GM23338 (cell line): ENCODE measurements around the gene C5orf34. TPM values are rescaled to one million over a fixed set of nuclear protein-coding genes. Genes with fewer than 3 reads are reported as not detected.

Source experiments
- ATAC-seq: fragments of 200-7000 bp; cut with Tn5 transposase; 3 replicates; pipeline ENCODE4 v1.9.1; 2020
- DNase-seq: peaks from one replicate; pipeline ENCODE4 v3.0.0-alpha.2; 2015; ENCODE audit warnings: low spot score
- H2AFZ ChIP-seq: fragments of 200-600 bp; sonication (generic); 2 replicates; pipeline ENCODE4 v1.8.0; 2016; ENCODE audit warnings: antibody characterized with exemption, mild to moderate bottlenecking, moderate library complexity
- H3F3A ChIP-seq: fragments of 200-600 bp; sonication (generic); replicated peaks from 2 replicates; pipeline ENCODE4 v1.8.0; 2017; ENCODE audit warnings: antibody characterized with exemption, mixed run types, low read depth
- H3K27ac ChIP-seq: fragments of 200-600 bp; sonication (generic); 2 replicates; pipeline ENCODE4 v1.6.1; 2016; ENCODE audit warnings: low read depth
- H3K27me3 ChIP-seq: fragments of 200-600 bp; sonication (generic); 2 replicates; pipeline ENCODE4 v1.8.0; 2016; ENCODE audit warnings: mild to moderate bottlenecking, mixed run types, moderate library complexity; ENCODE audit not compliant: insufficient read depth
- H3K36me3 ChIP-seq: fragments of 200-600 bp; sonication (generic); 2 replicates; pipeline ENCODE4 v1.8.0; 2016; ENCODE audit warnings: mild to moderate bottlenecking; ENCODE audit not compliant: insufficient read depth
- H3K4me1 ChIP-seq: fragments of 200-600 bp; sonication (generic); 2 replicates; pipeline ENCODE4 v1.8.0; 2016; ENCODE audit warnings: mild to moderate bottlenecking, moderate library complexity; ENCODE audit not compliant: insufficient read depth
- H3K4me2 ChIP-seq: fragments of 200-600 bp; sonication (generic); 2 replicates; pipeline ENCODE4 v1.7.1; 2017; ENCODE audit warnings: mixed run types
- H3K4me3 ChIP-seq: fragments of 200-600 bp; sonication (generic); 2 replicates; pipeline ENCODE4 v1.6.1; 2016; ENCODE audit warnings: mixed run types
- H3K79me2 ChIP-seq: fragments of 200-600 bp; sonication (generic); replicated peaks from 2 replicates; pipeline ENCODE4 v1.8.0; 2017; ENCODE audit warnings: mild to moderate bottlenecking; ENCODE audit not compliant: insufficient read depth
- H3K9me2 ChIP-seq: fragments of 200-600 bp; sonication (generic); 2 replicates; pipeline ENCODE4 v1.8.0; 2017; ENCODE audit not compliant: insufficient read depth
- H4K20me1 ChIP-seq: fragments of 200-600 bp; sonication (generic); replicated peaks from 2 replicates; pipeline ENCODE4 v1.8.0; 2017; ENCODE audit warnings: mild to moderate bottlenecking; ENCODE audit not compliant: insufficient read depth
- H3K27ac Mint-ChIP-seq: 2 replicates; pipeline ENCODE4 v1.8.0; 2020; ENCODE audit warnings: inconsistent platforms, mild to moderate bottlenecking, moderate library complexity, mixed read lengths
- H3K27me3 Mint-ChIP-seq: 3 replicates; pipeline ENCODE4 v1.8.0; 2022; ENCODE audit warnings: low read depth, mild to moderate bottlenecking, moderate library complexity, mixed read lengths, inconsistent platforms; ENCODE audit not compliant: insufficient read depth, poor library complexity
- H3K36me3 Mint-ChIP-seq: 3 replicates; pipeline ENCODE4 v1.8.0; 2021; ENCODE audit warnings: low read depth, mild to moderate bottlenecking, inconsistent platforms, moderate library complexity, mixed read lengths
- H3K4me1 Mint-ChIP-seq: 3 replicates; pipeline ENCODE4 v1.8.0; 2020; ENCODE audit warnings: mild to moderate bottlenecking, inconsistent platforms, mixed read lengths
- H3K4me3 Mint-ChIP-seq: 3 replicates; pipeline ENCODE4 v1.8.0; 2021; ENCODE audit warnings: moderate library complexity, mild to moderate bottlenecking, inconsistent platforms, mixed read lengths
- H3K9me3 Mint-ChIP-seq: 3 replicates; pipeline ENCODE4 v1.8.0; 2020; ENCODE audit warnings: moderate library complexity, mild to moderate bottlenecking, inconsistent platforms, mixed read lengths
- CREB1 ChIP-seq: fragments of 250-450 bp; sonication (Bioruptor Pico); IDR thresholded peaks from 2 replicates; pipeline ENCODE4 v1.5.0; 2020; ENCODE audit warnings: low read depth, mild to moderate bottlenecking, moderate library complexity
- ETS1 ChIP-seq: IDR thresholded peaks from 2 replicates; pipeline ENCODE4 v1.6.1; 2016; ENCODE audit warnings: antibody characterized with exemption
- EZH2phosphoT487 ChIP-seq: fragments of 200-600 bp; sonication (generic); IDR thresholded peaks from one replicate; pipeline ENCODE4 v1.8.1; 2018; ENCODE audit warnings: antibody characterized with exemption; ENCODE audit not compliant: unreplicated experiment
- POLR2AphosphoS5 ChIP-seq: IDR thresholded peaks from 2 replicates; pipeline ENCODE4 v1.6.1; 2016; ENCODE audit warnings: antibody characterized with exemption, low read depth
- ZNF462 ChIP-seq: fragments of 250-450 bp; sonication (Bioruptor Pico); IDR thresholded peaks from 2 replicates; pipeline ENCODE4 v1.5.0; 2020; ENCODE audit warnings: mild to moderate bottlenecking, moderate library complexity
- polyA plus RNA-seq: library from polyadenylated mRNA; unstranded; fragments of >200 nt; fragmentation: Nextera tagmentation; extraction: Ambion mirVana; gene quantifications from 2 replicates; pipeline ENCODE4 v1.2.1, GENCODE V29; 2016
- total RNA-seq: library from RNA; depleted of rRNA; stranded (reverse); fragments of >200 nt; shearing (Covaris generic); gene quantifications from 2 replicates; pipeline ENCODE4 v1.2.3, GENCODE V29; 2014

Gene C5orf34
- total and polyA plus RNA-seq, 2 experiments from 2014 or later = 12.2 to 15.3 TPM

GRCh38 chr5:43530648-43531047, 15.7 kb upstream of the C5orf34 start (continued):
- TF ChIP-seq ZNF462 (CRISPR knock-in tag) (no peak), POLR2AphosphoS5 (no peak), CREB1 (no peak), EZH2phosphoT487 (no peak), ETS1 (no peak)

GRCh38 chr5:43523662-43524072, 8.7 kb upstream of the C5orf34 start:
- DNase-seq (no peak), ATAC-seq (no peak)
- Mint-ChIP-seq H3K27ac (no peak overlapping the region), H3K4me1 (no peaks in the 10 kb centered on the region), H3K27me3 (peaks cover 3% of the 10 kb centered on the region), H3K36me3 (peaks cover 42% of the 10 kb centered on the region), H3K9me3 (peaks cover 3% of the 10 kb centered on the region), H3K4me3 (no peak overlapping the region)
- Histone ChIP-seq H3K4me1 (no peaks in the 10 kb centered on the region), H3F3A (no peaks in the 10 kb centered on the region), H3K9me2 (no peaks in the 10 kb centered on the region), H4K20me1 (no peaks in the 10 kb centered on the region), H3K4me3 (no peak overlapping the region), H3K36me3 (peaks cover 14% of the 10 kb centered on the region; the same call in 1 of the 2 replicates), H2AFZ (no peak overlapping the region), H3K4me2 (no peak overlapping the region), H3K79me2 (no peaks in the 10 kb centered on the region), H3K27me3 (no peaks in the 10 kb centered on the region), H3K27ac (no peak overlapping the region)
- TF ChIP-seq EZH2phosphoT487 = no peak
